HS-27A (cell line): Measurements from ENCODE around the gene DAAM1.

Experiments used
- DNase-seq: peaks from one replicate; pipeline ENCODE4 v3.0.0-alpha.2; 2012; ENCODE audit warnings: low read depth, missing footprints

Gene DAAM1

DNA sequence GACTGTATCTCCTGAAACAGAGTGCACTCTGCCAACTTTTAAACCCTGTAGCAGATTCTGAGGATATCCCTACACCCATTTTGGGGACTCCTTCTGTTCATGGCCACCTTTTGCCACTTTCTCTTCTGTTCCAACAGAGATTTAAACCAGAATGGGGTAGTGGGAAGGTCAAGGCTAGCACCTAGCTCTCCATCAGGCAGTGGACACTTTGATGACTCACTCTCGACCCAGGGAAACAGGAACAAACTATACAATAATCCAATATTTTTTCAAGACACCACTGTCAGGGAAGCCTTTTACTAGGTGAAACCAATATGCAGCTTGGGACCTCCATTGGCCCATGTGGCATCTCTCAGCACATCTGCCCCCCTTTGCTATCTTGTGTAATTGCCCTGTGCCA, 103.6 kb downstream of the DAAM1 start:
- DNase-seq: no peak

DNA sequence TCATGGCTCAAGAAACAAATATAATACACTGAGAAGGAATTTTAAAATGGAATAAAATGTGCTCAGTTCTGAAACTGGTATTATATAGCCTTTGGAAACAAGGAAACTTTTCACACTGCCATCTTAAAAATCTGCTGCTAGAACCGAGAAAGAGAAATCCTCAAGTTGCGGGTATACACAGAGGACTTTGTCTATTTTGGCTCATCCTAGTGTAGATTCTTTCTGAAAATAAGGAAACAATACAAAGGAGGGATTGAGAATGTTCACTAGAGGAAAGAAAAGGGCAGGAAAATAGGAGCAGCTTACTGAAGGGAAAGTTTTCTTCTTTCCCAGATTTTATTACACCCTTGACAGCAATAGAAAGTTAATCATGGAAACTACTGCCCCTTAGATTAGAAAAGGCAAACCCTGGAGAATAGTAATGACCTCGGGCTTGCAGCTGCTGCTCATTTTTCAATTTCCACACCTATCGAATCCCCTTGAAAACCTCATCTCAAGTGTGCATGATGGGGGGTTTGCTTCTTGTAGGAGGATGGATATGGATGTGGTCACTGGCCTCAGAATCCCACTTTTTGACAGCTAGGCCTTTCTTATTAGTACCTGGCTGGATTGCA, 104.6 kb downstream of the DAAM1 start:
- no peak for DNase-seq

DNA sequence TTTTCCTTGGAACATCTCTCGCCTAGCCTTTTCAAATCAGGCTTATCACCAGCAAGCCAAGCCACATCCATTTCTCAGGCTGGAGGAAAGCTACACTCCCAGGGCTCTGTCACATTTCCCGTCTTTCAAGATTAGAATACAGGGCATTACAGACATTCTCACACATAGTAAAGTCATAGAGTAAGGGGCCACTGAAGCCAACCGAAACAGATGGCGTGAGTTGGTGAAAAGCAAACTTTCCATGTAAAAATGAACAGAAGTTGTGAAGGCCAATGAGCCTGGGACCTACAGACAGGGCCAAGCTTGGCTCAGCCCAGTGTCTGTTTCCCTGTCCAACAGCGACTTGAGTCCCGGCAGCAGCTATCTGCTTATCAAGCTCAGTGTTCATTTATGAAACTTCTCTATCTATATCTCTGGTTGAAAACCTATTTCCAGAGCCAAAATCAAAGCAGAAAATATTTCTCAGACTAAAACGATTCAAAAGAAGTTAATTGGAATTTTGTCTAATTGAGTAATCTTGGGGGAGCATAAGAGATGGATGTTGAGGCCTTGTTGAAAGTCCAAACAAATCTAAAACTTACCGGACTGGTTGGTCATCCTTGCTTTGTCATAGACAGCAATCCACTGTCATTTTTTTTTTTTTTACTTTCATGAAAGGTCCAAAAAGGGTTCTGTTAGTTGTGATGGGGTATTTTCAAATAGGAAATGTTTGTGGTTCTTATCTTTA, 105.6 kb downstream of the DAAM1 start:
- no peak for DNase-seq

DNA sequence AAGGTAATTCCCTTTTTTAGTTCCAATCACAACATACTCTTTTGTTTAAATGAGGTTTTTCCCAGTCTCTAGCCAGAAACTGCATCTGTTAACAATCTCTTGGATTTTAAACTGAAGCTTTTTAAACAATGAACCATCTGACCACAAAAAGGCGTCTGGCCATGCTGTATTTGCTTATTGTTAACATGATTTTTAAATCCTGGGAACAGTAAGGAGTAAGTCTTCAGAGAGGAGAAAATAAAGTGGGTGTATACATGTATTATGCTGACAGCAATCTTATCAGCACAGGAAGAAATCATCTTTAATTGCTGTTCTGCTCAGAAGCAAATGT, 106.2 kb downstream of the DAAM1 start:
- DNase-seq: no peak

DNA sequence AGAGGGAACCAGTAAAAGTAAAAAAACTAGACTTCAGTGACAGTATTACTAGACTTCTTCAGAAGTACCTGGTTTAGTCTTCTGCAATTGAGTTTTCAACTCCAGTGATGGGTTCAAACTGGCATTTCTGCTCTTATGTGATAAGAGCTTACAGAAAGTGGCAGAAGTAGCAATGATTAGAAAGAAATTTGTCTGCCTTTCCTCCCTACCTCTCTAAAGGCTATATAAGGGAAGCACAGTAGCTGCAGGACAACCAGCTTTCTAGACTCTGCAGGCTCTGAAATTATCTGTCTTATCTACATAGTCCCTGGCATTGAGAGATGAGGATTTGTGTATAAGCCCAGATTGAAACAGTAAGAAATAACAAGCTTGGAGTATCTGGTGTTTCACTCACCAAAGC, 107.5 kb downstream of the DAAM1 start:
- DNase-seq: no peak

DNA sequence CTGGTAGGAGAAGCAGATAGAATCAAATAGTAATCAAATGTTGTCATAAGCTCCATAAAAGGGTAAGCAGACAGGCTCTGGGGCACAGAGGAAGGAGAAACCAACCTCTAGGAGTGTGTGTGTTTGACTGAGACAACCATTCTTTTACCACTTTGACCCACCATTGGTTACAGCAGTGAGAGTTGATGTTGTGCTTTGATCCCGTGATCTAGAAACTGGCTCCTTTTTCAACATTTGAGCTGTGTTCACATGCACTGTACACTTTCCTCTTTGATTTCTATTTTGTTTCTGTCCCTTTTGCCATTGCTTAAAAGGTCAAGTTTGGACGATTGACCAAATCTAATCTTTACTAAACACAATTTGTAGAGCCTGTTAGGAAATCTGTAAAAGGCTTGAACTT, 108.0 kb downstream of the DAAM1 start:
- DNase-seq: no peak

DNA sequence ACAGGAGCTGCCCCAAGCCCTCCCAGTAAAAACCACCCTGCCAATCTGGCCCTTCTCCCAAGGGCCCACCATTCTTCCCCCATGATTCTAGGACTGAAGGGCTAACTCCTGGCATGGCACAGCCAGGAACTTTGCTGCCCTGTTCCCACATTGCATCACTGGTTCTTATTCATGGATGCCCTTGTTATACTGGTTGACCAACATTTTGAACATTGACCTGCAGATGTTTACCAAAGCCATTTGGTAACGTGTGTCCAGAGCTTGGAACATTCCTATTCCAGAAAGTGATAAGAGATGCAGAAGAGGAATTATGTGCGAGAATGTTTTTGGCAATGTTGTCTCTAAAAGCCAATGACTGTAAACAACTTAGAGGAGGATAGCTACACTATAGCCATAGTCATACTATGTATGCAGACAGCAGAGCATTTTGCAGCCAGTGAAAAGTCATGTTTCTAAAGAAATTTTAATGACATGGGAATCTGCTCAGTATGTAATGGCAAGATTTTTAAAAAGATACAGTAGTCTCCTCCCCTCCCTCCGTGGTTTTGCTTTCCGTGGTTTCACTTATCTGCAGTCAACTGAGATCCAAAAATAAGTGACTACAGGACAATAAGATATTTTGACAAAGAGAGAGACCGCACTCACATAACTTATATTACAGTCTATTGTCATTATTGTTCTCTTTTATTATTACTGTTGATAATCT, 108.8 kb downstream of the DAAM1 start:
- no peak for DNase-seq

DNA sequence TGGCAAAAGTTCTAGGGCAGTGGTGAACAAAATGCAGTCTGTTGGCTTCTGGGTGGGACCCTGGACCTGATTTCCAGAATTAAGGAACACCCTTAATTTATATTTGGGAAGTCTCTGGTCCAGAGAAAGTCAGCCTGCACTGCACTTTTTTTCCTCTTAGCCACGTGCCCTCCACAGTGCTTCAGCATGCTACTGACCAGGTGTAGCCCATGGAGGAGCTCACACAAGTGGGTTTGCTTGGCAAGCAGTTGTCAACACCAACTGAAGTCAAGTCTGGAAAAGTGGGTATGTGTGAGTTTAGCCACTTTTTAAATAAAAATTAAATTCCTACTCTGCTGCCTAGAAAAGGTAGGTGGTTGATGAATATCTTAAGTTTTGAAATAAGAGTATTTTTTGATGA, 111.3 kb downstream of the DAAM1 start:
- no peak for DNase-seq

DNA sequence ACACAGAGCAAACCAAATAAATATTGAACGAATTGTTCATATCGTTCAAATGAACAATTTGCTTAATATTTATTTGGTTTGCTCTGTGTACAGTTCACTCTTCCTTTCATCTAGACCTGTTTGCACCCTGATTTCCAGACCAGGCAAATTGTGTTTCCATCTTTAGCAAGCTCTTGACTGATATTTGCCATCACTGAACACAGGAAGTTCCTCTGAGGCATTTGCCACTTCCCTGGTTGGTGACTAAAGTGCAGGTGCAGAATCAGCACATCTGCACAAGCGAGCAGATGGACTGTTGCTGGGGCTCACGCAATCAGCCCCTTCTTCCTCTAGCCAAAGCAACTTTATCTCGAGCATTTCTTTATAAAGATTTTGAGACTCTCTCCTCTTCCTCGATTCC, 112.9 kb downstream of the DAAM1 start:
- no peak for DNase-seq

DNA sequence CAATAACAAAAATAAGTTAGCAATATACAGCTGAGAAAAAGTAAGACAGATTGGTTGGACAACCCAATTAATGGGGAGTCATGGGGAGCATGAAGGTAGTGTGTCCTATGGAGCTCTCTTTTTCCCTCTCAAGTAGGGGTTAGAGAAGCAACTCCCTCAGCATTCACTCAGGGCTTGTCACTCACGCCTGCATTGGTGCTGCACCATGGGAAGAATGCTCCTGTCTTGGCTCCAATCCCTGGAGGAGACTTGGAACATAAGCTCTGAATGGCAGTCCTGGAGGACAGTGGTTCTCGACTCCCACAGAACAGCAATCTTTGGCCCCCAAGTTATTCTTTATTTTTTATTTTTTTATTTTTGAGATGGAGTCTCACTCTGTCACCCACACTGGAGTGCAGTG, 113.8 kb downstream of the DAAM1 start:
- no peak for DNase-seq

DNA sequence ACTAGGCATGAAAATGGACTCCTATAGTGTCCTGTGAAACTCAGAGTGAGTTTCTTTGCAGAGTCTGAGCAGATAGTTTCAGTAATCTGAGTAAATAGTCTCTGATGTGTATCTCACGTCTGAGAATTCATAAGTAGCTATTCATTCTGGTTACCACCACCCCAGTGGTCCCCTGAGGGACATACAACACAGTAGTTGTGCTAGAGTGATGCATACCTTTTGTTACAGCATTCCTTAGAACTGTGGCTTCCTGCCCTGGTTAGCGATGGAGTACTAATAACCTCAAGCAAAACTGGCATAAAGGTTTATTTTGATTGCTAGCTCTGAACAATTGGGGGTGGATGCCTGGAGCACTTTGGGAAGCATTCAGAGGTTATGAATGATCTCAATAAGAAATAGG, 114.7 kb downstream of the DAAM1 start:
- DNase-seq: no peak

DNA sequence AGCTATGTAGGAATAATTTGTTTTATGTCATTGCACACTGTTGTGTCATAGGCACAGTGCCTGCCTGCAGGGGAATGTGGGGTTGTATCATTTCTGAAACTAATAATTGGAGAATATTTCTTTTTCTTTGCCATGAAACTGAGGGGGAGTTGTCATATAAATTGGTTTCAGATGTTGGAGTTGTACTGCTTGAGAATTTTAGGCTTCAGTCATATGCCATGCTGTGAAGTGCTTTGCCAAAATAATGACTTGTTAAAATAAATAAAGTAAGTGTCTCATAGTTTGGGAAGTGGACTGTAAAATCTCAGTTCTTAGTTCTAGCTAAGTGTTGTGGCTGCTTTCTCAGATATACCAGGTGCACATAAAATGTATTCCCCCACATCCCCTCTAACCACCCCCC, 116.8 kb downstream of the DAAM1 start:
- no peak for DNase-seq

DNA sequence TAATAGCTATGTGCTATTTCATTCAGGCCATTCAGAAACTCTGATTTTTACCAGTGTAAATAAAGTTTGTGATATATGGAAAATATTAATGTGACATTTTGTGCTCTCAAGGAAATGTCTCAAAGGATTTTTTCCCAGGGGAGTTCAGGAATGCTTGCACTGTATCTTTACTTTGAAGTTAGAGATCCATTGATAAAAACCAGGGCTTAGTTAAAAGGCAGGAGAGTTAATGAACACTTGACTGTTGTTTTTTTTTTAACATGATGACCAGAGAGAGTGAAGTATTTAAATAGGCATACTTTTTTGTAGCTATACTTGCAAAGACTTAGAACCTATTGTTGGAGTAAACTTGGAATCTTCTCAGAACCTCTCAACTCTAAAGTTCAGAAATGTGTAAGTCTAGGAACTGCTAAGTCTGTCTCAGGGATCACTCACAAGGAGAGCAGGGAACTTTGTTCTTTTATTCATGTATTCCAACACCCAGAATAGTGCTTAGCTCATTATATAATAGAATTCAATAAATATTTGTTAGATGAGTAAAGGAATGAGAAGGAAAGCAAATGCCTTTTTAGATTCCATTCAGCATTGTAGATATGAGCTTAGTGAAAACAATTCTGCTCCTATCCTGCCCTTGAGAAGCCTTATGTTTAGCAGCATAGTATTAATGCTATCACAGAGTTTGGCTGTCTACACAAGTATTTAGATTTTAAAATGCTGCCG, 117.5 kb downstream of the DAAM1 start:
- no peak for DNase-seq

DNA sequence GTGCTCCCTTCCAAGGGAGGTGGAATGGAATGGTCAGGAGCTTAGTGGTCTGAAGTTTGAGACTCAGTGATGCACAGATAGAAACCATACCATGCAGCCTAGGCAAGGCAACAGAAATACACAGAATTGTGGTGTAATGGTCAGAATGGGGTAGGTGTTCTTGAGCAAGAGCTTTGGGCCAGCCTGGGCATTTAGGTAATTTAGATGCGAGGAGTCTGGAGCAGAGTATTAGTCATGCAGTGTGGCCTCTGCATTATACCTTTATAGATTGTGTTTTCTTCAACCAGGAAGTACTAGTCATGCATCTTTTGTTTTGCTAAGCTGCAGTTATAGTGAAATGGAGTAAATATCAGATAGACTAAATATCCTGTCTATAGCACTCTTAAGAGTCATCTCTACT, 118.3 kb downstream of the DAAM1 start:
- peak; percentile 53 for DNase-seq

DNA sequence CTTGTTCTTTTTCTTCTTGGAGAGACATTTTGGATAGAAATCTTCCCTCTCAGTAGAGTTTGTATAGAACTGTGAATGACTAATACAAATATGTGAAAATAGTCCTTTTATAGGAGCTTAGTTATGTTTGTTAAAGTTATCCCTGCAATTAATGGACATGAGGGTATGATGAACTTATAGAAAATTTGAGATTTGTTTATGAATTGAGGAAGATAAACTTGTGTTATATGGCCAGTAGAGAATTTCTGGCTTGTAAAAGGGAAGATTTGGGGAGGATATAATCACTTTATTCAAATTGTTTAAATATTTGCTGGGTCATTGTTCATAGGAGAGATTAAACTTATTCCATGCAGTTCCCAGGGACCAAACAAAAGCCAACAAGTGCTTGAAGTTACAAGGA, 119.6 kb downstream of the DAAM1 start:
- no peak for DNase-seq

DNA sequence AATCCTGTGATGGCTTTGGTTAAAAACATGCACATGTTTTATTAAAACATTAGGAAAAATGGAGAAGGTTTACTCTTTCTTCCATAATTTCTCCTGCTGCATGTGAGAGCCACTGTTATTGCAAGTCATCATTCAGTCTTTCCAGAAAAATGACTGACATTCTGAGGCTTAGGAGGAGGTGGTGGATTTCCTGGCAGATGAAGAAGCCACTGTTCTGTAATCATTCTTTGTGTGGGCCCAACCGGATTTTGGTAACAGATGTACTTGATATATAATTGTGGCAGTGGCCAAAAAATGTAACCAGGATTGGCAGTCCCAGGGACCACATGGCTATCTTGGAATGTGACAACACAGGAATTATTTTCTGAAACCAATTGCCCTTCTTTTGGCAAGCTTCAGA, 120.2 kb downstream of the DAAM1 start:
- DNase-seq: no peak

DNA sequence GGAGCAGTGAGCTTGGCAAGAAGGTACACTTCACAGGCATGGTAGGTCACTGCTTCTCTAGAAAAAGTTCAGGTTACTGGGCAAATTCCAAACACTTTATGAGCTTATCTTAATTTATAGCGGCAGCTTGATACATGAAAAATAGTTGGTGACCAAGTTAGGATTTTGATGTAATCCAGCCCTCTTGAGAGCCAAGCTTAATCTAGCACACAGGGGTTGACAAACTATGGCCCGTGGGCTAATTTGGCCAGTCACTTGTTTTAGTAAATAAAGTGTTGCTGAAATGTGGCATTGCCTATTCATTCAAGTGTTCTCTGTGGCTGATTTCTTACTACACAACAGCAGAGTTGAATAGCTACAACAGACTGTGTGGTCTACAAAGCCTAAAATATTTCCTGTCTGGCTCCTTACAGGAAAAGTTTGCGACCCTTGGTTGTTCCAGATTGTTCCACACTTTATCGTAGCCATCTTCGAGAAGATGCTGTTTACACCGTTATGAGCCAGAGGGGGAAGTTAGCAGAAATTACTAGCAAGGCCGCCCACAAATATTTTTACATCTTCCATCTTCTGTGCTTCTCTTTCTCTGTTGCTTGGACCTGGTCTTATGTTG, 120.9 kb downstream of the DAAM1 start:
- DNase-seq: no peak

DNA sequence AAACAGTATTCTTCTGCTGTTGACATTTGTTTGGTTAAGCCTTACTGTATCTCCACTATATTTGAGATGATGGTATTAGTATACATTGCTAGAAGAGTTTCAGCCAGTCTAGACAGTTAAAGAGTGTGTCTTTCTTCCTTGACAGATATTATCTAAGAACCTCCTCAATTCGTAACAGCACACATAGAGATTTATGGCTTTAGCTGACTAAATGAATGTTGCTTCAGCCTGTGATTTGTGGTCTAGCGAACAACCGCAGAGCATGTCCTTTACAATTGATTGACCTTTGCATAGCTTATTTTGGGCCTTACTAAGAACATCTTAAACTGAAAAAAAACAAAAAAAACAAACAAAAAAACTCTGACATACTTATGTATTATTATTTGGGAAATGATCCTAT, 122.2 kb downstream of the DAAM1 start:
- no peak for DNase-seq

DNA sequence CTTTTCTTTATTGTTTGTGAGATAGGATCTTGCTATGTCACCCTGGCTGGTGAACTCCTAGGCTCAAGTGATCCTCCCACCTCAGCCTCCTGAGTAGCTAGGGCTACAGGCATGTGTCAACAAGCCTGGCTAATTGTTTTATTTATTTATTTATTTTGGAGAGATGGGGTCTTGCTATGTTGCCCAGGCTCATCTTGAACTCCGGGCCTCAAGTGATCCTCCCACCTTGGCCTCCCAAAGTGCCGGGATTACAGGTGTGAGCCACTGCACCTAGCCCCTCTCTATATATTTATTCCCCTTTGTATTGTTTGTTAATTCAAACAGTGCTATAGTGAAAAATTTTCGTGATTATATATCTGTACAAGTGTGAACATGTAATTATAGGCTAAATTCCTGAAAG, 123.3 kb downstream of the DAAM1 start:
- DNase-seq: no peak

DNA sequence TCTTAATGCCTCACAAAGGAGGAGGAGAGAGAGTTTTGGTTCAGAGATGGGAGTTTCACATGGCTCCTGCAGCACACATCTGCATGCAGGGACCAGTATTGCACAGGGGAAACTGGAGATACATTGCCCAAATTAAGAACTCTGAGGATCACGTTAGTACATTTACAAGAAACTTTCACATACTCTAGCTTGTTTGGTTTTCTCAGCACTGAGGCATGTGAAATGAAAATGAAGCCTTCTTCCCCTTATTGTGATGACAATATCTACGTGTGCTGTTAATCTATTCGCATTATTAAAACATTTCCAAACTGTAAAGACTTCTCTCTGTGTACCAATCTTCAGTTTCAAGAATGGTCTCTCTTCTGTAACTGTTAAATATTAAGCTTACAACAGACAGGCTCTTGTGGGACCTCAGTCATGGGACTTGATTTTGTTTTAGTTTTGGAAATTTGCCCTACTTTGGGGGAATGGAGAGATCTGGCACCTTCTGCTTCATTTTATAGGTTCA, 124.7 kb downstream of the DAAM1 start:
- no peak for DNase-seq

DNA sequence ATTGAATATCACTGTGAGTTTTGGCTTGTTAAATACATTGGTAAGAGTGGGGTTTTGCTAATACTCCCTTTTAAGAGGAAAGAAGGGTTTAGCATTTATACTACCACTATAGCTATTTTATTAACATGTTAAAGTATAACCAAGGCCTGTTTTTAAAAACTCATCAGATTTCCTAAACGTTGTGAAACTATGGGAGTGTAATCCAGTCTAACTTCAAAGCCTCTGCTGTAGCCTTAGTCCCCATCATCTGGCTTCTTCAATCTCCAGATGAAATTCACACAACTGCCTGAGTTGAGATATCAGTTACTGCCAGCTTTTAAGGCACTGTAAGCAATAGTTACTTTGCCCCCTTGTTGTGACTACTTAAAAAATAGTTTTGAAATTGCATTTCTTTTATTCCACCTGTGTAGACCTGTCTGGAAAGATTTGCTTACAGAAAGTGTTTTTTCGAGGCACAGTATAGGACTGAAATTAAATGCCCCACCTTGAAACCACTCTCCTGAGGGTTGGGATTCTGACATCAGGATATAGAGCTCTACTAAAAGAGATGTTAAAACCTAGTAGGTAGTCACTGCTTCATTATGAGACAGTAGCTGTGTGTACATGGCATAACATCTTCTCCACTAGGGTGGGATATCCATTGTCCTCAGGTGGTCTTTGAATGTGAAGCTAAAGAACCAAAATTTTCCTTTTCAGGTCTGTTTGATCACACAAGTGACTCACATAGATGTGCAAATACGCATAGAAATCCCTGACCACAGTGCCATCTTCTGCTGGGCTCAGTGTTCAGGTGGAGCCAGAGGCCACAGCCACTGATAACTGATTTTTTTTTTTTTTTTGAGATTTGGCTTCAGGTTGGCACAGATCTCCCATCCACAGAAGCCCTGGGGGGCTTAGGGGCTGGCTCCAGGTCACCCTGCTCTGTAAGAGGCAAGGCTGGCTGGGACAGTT, 125.5 kb downstream of the DAAM1 start:
- DNase-seq: no peak
